HL-60 (cell line): Measurements from ENCODE around the gene GDI1.

Experiments
- DNase-seq, 2 experiments: peaks; one replicate each; pipeline ENCODE4 v3.0.0-alpha.2; 2010 to 2020; ENCODE audit warnings: low read depth in 1 of 2, low spot score in 1 of 2
- H3K27ac ChIP-seq: fragments of 250-450 bp; sonication (Bioruptor Pico); replicated peaks from 2 replicates; pipeline ENCODE4 v1.5.1; 2020; ENCODE audit warnings: mild to moderate bottlenecking, moderate library complexity
- H3K27me3 ChIP-seq: fragments of 250-450 bp; sonication (Bioruptor Pico); 2 replicates; pipeline ENCODE4 v1.5.1; 2021; ENCODE audit warnings: mild to moderate bottlenecking, moderate library complexity; ENCODE audit not compliant: insufficient read depth, poor library complexity, severe bottlenecking
- H3K4me3 ChIP-seq: replicated peaks from 2 replicates; pipeline ENCODE4 v1.5.1; 2011; ENCODE audit warnings: mild to moderate bottlenecking, control low read depth, low read length; ENCODE audit not compliant: insufficient read depth
- GABPA ChIP-seq: IDR thresholded peaks from 2 replicates; pipeline ENCODE4 v1.6.1; 2012; ENCODE audit warnings: low read depth
- POLR2AphosphoS5 ChIP-seq: IDR thresholded peaks from 2 replicates; pipeline ENCODE4 v1.6.1; 2012; ENCODE audit warnings: low read depth
- REST ChIP-seq: IDR thresholded peaks from 2 replicates; pipeline ENCODE4 v1.6.1; 2012; ENCODE audit warnings: low read depth; ENCODE audit not compliant: insufficient replicate concordance
- SPI1 ChIP-seq: IDR thresholded peaks from 2 replicates; pipeline ENCODE4 v1.6.1; 2012; ENCODE audit warnings: low read depth, mild to moderate bottlenecking, borderline replicate concordance
- TF ChIP-seq, protein P1 (sequence below): IDR thresholded peaks from one replicate; pipeline ENCODE4 v1.5.1; 2011; ENCODE audit warnings: low read length, control low read depth, inconsistent platforms; ENCODE audit not compliant: insufficient read depth

Gene GDI1

GRCh38 chrX:154401045-154401799, 35.7 kb upstream of the GDI1 start:
- DNase-seq, result peak in 1 of 2 experiments; percentile 18
- H3K27me3 ChIP-seq, result no peaks in the 10 kb centered on the region
- no peak overlapping the region for H3K4me3 ChIP-seq
- TF ChIP-seq POLR2AphosphoS5 (peak; percentile 98), REST (no peak)
- no peak overlapping the region for H3K27ac ChIP-seq

DNA sequence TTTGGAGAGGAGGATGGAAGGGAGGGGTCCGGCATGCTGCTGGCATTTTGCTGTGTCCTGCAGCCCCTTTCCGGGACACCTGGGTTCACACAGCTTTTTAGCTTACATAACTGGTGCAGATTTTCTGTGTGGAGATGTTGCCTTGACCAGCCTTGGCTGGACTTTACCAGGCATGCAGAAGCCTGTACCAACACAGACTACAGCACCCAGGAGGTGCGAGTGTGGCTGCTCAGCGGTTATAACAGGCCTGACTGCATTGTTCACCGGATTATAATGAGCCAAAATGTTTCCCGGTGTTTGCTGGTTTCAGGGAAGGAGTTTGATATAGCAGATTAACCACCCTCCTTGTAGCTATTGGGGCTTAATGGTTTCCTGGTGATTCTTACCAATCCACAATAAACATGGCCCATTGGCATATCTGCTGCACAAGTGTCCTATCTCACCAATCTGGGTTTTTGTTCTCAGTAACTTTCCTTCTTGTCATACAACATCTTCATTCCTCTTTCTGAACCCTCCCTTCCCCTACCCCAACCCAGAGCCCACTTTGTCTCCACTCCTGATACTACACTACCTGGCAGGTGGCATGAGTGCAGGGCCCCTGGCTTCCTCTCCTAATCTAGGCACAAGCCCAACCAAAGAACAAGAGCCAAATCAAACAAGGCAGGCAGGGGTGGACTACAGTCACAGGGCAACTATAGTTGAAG, 34.9 kb upstream of the GDI1 start:
- Histone ChIP-seq H3K27me3 (no peaks in the 10 kb centered on the region), H3K27ac (no peak overlapping the region), H3K4me3 (no peak overlapping the region)
- DNase-seq, result no peak
- TF ChIP-seq, protein P1, sequence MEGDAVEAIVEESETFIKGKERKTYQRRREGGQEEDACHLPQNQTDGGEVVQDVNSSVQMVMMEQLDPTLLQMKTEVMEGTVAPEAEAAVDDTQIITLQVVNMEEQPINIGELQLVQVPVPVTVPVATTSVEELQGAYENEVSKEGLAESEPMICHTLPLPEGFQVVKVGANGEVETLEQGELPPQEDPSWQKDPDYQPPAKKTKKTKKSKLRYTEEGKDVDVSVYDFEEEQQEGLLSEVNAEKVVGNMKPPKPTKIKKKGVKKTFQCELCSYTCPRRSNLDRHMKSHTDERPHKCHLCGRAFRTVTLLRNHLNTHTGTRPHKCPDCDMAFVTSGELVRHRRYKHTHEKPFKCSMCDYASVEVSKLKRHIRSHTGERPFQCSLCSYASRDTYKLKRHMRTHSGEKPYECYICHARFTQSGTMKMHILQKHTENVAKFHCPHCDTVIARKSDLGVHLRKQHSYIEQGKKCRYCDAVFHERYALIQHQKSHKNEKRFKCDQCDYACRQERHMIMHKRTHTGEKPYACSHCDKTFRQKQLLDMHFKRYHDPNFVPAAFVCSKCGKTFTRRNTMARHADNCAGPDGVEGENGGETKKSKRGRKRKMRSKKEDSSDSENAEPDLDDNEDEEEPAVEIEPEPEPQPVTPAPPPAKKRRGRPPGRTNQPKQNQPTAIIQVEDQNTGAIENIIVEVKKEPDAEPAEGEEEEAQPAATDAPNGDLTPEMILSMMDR, result no peak
- TF ChIP-seq REST (no peak), SPI1 (no peak), POLR2AphosphoS5 (no peak), GABPA (no peak)

GRCh38 chrX:154402622-154403127, 34.3 kb upstream of the GDI1 start:
- Histone ChIP-seq H3K27me3 (no peaks in the 10 kb centered on the region), H3K4me3 (no peak overlapping the region), H3K27ac (no peak overlapping the region)
- TF ChIP-seq SPI1, result no peak
- TF ChIP-seq, protein P1, result no peak
- no peak for TF ChIP-seq REST
- no peak for DNase-seq
